Measurements from ENCODE around the gene TLE4.

- TF ChIP-seq CTCF (IDR thresholded peaks at IDR 0.05) (no peak), POLR2AphosphoS5 (IDR thresholded peaks at IDR 0.05) (no peak)
Measured at GRCh38 chr9:79735023-79735779, 163.4 kb downstream of the TLE4 start.

Measured in prostate gland (tissue), 2 donors.